ENCODE data around the gene RPL36. TPM values are rescaled to one million over a fixed set of nuclear protein-coding genes. Genes with fewer than 3 reads are reported as not detected.

Gene RPL36
- total and polyA plus RNA-seq, 2 of the 8 experiments (the other 6 are each of a cell fraction or from before 2014, with no cell fraction given): 951 to 1,075 TPM

GRCh38 chr19:5694167-5694955 is 4.3 kb downstream of the RPL36 start (continued):
- TF ChIP-seq, protein P1, sequence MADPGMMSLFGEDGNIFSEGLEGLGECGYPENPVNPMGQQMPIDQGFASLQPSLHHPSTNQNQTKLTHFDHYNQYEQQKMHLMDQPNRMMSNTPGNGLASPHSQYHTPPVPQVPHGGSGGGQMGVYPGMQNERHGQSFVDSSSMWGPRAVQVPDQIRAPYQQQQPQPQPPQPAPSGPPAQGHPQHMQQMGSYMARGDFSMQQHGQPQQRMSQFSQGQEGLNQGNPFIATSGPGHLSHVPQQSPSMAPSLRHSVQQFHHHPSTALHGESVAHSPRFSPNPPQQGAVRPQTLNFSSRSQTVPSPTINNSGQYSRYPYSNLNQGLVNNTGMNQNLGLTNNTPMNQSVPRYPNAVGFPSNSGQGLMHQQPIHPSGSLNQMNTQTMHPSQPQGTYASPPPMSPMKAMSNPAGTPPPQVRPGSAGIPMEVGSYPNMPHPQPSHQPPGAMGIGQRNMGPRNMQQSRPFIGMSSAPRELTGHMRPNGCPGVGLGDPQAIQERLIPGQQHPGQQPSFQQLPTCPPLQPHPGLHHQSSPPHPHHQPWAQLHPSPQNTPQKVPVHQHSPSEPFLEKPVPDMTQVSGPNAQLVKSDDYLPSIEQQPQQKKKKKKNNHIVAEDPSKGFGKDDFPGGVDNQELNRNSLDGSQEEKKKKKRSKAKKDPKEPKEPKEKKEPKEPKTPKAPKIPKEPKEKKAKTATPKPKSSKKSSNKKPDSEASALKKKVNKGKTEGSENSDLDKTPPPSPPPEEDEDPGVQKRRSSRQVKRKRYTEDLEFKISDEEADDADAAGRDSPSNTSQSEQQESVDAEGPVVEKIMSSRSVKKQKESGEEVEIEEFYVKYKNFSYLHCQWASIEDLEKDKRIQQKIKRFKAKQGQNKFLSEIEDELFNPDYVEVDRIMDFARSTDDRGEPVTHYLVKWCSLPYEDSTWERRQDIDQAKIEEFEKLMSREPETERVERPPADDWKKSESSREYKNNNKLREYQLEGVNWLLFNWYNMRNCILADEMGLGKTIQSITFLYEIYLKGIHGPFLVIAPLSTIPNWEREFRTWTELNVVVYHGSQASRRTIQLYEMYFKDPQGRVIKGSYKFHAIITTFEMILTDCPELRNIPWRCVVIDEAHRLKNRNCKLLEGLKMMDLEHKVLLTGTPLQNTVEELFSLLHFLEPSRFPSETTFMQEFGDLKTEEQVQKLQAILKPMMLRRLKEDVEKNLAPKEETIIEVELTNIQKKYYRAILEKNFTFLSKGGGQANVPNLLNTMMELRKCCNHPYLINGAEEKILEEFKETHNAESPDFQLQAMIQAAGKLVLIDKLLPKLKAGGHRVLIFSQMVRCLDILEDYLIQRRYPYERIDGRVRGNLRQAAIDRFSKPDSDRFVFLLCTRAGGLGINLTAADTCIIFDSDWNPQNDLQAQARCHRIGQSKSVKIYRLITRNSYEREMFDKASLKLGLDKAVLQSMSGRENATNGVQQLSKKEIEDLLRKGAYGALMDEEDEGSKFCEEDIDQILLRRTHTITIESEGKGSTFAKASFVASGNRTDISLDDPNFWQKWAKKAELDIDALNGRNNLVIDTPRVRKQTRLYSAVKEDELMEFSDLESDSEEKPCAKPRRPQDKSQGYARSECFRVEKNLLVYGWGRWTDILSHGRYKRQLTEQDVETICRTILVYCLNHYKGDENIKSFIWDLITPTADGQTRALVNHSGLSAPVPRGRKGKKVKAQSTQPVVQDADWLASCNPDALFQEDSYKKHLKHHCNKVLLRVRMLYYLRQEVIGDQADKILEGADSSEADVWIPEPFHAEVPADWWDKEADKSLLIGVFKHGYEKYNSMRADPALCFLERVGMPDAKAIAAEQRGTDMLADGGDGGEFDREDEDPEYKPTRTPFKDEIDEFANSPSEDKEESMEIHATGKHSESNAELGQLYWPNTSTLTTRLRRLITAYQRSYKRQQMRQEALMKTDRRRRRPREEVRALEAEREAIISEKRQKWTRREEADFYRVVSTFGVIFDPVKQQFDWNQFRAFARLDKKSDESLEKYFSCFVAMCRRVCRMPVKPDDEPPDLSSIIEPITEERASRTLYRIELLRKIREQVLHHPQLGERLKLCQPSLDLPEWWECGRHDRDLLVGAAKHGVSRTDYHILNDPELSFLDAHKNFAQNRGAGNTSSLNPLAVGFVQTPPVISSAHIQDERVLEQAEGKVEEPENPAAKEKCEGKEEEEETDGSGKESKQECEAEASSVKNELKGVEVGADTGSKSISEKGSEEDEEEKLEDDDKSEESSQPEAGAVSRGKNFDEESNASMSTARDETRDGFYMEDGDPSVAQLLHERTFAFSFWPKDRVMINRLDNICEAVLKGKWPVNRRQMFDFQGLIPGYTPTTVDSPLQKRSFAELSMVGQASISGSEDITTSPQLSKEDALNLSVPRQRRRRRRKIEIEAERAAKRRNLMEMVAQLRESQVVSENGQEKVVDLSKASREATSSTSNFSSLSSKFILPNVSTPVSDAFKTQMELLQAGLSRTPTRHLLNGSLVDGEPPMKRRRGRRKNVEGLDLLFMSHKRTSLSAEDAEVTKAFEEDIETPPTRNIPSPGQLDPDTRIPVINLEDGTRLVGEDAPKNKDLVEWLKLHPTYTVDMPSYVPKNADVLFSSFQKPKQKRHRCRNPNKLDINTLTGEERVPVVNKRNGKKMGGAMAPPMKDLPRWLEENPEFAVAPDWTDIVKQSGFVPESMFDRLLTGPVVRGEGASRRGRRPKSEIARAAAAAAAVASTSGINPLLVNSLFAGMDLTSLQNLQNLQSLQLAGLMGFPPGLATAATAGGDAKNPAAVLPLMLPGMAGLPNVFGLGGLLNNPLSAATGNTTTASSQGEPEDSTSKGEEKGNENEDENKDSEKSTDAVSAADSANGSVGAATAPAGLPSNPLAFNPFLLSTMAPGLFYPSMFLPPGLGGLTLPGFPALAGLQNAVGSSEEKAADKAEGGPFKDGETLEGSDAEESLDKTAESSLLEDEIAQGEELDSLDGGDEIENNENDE (IDR thresholded peaks at IDR 0.05; ENCODE audit: insufficient replicate concordance, low read length): no peak
- no peak for TF ChIP-seq EZH2 (IDR thresholded peaks at IDR 0.05; ENCODE audit: low read depth, low read length, severe bottlenecking)
- no peak for TF ChIP-seq BACH1 (IDR thresholded peaks at IDR 0.05; ENCODE audit: low read length)
- no peak for TF ChIP-seq RNF2 (IDR thresholded peaks at IDR 0.05; ENCODE audit: borderline replicate concordance, low read depth, low read length, missing control alignments, poor library complexity, severe bottlenecking)
- no peak for TF ChIP-seq MAFK (IDR thresholded peaks at IDR 0.05; ENCODE audit: low read depth, low read length)
- no peak for TF ChIP-seq FOSL1 (IDR thresholded peaks at IDR 0.05; ENCODE audit: insufficient read depth, low read depth, low read length)
